ENCODE data around the gene CORO2A.

DNA sequence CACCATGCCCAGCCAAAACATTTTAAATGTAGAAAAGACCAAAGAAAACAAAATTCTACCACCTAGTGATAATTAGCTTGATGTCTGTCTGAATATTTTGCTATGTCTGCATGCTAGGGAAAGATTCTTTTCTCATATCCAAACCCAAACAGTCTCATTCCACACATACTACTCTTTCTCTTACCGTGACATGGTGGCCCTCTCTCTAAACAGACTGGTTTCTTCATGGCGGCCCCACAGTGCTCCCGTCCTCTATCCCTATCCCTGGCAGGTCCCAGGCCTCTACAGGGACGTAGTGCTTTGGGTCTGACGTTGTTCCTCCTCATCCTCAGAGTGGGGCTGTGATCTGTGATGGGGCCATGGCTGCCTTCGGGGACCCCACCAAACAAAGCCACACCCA lies 8.1 kb downstream of the CORO2A start:
- TF ChIP-seq, protein P1, sequence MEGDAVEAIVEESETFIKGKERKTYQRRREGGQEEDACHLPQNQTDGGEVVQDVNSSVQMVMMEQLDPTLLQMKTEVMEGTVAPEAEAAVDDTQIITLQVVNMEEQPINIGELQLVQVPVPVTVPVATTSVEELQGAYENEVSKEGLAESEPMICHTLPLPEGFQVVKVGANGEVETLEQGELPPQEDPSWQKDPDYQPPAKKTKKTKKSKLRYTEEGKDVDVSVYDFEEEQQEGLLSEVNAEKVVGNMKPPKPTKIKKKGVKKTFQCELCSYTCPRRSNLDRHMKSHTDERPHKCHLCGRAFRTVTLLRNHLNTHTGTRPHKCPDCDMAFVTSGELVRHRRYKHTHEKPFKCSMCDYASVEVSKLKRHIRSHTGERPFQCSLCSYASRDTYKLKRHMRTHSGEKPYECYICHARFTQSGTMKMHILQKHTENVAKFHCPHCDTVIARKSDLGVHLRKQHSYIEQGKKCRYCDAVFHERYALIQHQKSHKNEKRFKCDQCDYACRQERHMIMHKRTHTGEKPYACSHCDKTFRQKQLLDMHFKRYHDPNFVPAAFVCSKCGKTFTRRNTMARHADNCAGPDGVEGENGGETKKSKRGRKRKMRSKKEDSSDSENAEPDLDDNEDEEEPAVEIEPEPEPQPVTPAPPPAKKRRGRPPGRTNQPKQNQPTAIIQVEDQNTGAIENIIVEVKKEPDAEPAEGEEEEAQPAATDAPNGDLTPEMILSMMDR (IDR thresholded peaks at IDR 0.05): no peak
- TF ChIP-seq POLR2A (IDR thresholded peaks at IDR 0.05): no peak
